ENCODE data around the gene THBS1.

THBS1 gene

DNA sequence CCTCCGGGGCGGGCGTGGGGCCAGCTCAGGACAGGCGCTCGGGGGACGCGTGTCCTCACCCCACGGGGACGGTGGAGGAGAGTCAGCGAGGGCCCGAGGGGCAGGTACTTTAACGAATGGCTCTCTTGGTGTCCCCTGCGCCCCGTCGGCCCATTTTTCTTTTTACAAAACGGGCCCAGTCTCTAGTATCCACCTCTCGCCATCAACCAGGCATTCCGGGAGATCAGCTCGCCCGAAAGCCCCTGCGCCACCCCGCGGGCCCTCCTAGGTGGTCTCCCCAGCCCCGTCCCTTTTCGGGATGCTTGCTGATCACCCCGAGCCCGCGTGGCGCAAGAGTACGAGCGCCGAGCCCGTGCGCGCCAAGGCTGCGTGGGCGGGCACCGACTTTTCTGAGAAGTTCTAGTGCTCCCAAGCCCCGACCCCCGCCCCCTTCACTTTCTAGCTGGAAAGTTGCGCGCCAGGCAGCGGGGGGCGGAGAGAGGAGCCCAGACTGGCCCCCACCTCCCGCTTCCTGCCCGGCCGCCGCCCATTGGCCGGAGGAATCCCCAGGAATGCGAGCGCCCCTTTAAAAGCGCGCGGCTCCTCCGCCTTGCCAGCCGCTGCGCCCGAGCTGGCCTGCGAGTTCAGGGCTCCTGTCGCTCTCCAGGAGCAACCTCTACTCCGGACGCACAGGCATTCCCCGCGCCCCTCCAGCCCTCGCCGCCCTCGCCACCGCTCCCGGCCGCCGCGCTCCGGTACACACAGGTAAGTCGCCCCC lies at the start of gene THBS1:
TSS of gene THBS1 (plus strand) at position 595 of the 757 bp plus-strand sequence. CDS start 779 bp downstream, outside the sequence.
- peak; percentile 98 for DNase-seq

- no peak for DNase-seq
Observed at GRCh38 chr15:39534996-39535395, 45.9 kb upstream of the THBS1 start.

DNA sequence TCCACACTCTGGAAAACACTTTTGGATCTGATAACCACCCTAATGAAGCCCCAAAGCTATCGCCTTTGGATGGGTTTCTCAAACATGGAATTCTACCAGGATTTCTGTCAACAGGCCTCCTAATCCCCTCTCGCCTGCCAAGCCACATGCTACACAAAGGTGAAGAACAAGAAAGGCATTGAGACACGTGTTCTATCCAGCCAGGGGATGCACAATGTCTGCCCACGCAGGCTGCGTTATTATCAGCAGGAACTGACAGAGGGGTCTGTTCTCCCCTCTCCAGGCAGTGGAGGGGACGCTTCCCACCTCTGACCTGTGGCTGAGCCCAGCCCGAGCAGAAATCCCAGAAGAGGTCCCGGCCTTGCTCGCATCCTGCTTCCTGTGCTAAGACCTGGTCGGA lies 45.4 kb upstream of the THBS1 start:
- no peak for DNase-seq

- no peak for DNase-seq
Observed at GRCh38 chr15:39538936-39539335, 41.9 kb upstream of the THBS1 start.

DNA sequence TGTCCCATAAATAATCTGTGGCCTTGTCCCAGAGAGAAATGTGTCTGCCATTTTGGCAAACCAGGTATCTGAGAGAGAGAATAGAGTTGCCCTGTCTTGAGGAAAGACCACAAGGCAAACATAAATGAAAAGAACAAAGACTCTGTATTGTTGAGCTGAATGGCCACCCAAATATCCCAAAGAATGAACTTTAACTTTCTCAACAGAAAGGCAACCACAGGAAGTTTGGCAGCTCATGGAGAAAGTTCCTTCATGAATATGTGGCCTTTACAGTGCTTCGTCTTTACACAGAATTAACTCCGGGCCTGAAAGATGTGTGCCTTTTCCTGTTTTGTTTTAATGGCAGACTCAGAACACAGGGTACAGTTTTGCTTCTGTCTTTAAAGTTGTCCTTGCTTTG lies 41.4 kb upstream of the THBS1 start:
- no peak for DNase-seq

- DNase-seq = no peak
Observed at GRCh38 chr15:39539973-39540558, 40.8 kb upstream of the THBS1 start.

DNA sequence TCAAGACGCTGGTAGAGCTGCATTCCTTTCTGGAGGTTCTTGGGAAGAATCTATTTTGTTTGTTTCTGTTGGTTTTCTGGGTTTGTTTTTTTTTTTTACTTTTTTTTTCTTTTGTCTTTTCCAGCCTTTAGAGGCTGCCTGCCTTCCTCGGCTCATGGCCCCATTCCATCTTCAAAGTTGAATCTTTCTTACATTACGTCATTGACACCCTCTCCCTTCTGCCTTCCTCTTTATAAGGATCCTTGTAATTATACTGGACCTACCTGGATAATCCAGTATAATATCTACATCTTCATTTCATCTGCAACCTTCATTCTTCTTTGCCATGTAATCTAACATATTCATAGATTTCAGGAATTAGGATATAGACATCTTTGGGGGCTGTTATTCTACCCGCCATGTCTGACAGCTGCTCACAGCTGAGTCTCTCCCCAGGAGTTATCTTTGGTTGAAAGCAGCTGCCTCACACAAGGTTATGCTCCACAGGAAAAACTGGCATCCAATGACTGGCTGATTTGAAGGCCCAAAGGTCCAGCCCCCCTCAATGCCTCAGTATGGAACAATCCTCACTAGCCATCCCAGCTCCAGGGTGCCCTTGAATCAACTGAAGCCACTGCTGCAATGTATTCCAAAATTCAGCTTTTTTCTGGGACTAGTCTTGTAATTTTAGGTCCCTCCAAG lies 38.4 kb upstream of the THBS1 start:
- DNase-seq = no peak

- DNase-seq = no peak
Observed at GRCh38 chr15:39543651-39544050, 37.2 kb upstream of the THBS1 start.

DNA sequence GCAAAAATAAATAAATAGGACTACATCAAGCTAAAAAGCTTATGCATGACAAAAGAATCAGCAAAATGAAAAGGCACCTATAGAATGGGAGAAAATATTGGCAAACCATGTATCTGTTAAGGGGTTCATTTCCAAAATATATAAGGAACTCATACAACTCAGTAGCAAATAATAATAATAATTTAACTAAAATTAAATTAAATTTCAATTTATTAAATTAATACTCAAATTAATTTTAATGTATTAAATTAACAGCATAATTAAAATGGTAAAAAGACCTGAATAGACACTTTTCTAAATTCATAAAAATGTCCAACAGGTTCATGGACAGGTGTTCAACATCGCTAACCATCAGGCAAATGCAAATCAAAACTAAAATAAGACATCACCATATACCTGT lies 34.0 kb upstream of the THBS1 start:
- no peak for DNase-seq

- no peak for DNase-seq
Observed at GRCh38 chr15:39548561-39548960, 32.3 kb upstream of the THBS1 start.

DNA sequence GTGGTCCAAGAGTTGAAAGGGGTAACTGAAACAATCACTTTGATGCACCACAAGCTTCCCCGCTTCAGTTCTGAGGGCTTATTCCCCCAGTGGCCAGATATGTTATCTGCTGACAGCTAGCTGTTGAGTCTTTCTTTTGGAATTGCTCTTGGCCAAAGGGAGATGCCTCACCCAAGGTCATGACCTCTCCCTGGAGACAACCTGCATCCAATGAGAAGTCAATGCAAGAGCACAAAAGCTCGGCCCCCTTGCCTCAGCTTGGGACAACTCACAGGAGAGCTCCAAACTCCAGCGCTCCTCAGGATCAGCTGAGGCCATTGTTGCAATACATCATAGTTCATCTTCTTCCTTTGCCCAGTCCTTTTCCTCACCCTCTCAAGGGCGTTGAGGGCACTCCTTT lies 31.0 kb upstream of the THBS1 start:
- no peak for DNase-seq

DNA sequence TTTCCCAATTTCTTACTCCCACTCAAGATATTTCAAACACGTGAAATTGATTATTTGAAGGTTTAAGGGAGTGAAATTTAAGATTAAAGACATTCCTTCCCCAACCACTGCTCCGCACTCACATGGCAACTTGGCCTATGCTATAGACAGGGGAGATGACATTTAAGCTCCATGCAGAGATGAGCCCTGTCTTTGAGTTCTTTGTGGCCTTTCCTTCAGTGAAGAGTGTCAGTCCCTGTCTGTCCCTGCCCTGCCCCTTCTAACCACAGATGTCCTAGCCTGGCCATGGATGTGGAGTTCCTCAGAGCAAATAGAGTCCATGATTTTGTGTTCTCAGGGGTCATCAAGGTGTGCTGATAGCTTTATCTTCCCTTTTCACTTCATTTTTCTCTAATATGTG lies 29.4 kb upstream of the THBS1 start:
- DNase-seq = no peak

DNA sequence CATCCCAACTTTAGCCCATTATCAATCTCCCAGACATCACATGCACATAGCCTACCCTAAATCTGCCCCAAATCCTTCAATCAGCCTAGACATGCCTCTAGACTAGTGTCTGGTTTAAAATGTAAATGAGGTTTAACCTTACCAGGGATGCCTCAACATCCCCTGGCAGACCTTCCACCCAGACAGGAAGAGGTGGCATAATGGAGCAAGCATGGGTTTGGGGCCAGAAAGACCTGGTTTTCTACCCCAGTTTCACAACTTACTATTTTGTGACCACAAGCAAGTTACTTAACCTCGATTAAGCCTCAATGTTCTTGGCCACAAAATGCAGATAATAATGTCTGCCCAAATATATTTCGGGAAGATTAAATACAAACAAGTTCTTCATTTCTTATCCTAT lies 28.3 kb upstream of the THBS1 start:
- DNase-seq = no peak

- no peak for DNase-seq
Observed at GRCh38 chr15:39553947-39554693, 26.8 kb upstream of the THBS1 start.

- DNase-seq = no peak
Observed at GRCh38 chr15:39554746-39555387, 26.0 kb upstream of the THBS1 start.

DNA sequence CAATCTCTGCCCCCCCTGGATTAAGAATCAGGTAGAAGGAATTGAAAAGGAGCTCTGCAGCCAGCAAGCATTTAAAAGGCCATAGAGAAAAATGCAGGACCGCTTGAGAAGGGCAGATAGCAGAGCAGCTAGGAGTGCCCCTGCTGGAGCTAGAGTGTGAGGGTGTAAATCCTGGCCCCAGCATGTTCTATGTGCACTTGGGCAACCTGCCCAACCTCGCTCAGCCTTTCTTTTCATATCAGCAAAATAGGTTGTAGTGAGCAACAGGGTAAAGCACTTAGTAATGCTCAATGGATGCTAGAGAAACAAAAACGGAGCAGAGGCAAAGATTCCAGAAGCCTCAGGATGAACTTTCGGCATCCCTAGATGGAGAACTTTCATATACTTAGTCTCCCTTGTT lies 25.0 kb upstream of the THBS1 start:
- no peak for DNase-seq

DNA sequence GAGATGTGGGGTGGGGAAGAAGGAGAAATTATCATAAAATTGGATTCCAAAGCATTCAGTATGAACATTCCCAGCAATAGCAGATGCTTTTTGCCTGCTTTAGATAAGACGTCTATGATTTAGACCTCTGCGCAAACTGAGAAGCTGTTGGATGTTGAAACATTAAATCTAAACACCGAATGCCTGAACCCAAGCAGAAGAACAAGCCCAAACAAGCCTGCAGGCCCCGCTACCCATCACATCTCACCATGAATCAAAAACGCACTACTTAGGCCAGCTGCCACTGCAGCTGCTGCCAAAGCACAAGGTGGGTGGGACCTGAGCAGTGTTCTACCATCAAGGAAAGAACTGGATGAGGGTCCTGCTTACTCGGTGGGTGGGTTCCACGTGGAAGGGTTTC lies 24.4 kb upstream of the THBS1 start:
- DNase-seq = no peak

DNA sequence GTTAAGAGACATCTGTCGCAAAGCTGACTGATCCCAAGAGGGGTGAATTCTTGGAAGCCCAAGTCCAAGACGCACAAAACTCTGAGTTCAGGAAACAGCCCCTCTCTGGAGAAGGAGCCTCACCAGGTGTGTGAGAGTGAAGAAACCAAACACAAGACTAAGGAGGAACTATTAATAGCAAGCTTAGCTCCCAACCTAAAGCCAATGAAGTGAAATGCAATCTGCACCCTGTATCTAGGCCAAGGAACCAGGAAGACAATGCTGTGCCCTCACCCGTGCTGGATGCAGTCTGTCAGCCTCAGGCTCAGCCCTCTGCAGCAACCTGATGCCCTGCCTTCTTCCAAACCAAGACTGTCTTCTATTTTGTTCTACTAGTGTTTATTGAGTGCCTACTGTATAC lies 22.5 kb upstream of the THBS1 start:
- DNase-seq = no peak

DNA sequence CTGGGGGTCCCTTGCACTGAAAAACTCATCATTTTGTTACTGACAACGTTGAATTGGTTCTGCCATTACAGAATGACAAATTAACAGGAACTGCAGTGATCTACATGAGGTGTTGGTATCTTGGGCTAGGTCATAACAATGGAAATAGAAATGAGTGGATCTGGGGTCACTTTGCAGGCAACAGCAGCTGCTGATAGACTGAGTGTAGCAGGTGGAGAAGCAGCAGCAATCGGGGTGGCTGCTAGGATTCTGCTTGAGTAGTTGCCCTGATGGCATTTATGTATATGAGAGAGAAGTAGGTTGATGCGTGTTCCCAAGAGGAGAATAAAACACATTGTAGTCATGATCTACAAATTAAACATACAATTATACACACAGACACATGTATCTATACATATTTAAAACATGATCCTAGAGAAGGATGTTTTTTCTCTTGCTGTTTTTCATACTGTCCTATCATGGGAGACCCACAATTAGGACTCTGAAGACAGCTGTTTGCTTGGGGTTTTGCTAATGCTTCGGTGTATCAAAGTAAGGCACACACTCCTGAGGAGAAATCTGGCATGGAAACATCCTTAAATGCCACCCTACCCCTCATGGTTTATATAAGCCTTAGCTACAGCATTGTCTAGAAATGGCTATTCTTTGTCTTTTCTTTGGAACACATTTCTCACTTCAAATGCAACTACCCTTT lies 15.8 kb upstream of the THBS1 start:
- no peak for DNase-seq

- DNase-seq = no peak
Observed at GRCh38 chr15:39565851-39566250, 15.0 kb upstream of the THBS1 start.

DNA sequence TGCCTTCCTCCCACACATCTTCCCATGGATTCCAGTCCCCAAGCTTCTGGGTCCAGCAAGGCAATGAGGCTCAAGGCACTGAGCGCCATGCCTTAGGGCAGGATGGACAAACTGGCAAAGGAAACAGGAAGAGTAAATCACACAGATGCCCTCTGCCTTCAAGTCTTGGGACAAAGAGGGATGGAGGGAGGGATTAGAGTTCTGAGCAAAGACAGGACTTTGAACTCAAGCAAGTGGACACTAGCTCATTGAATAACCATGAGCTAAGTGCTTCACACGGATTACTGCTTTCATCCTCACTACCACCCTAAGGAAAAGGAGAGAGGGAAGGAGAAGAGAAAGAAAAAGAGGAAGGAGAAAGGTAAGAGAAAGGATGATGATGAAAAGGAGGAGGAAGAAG lies 7.6 kb upstream of the THBS1 start:
- DNase-seq = no peak

DNA sequence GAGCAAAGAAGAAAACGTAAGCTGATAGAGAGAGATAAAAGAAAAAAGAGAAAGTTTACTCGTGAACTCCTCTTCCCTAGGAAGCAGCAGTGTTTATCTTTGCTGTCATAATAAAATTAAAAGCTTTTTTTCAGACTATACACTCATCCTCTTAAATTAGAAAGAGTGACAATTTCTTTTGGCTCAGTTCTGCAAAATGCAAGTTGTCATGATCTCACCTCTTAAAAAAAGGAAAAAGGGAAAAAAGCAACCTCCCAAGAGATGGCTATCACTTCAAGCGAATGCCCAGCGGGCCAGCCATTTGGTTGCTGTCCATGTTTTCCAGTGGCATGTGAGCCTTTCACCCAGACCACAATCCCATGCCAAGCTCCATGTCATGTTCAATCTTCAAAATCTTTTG lies 7.0 kb upstream of the THBS1 start:
- peak; percentile 21 for DNase-seq

Data from EL (cell line).